Natural killer cell (primary cell): ENCODE results near the gene AZIN2. TPM values are rescaled to one million over a fixed set of nuclear protein-coding genes. Genes with fewer than 3 reads are reported as not detected.

Experiments used
- ATAC-seq, 3 donors: fragments of 150-1000 bp in 2 of 3; fragments of 200-7000 bp in 1 of 3; cut with Tn5 transposase; 1 replicate in 1 of 3; 2 replicates in 2 of 3; pipeline ENCODE4 v1.10.0; 2021; ENCODE audit warnings: mild to moderate bottlenecking in 2 of 3, moderate library complexity in 2 of 3
- DNase-seq, 2 donors: peaks; one replicate each; pipeline versions ENCODE4 v3.0.0 to v3.0.0-alpha.2; 2013 to 2021; ENCODE audit warnings: mixed read lengths in 1 of 2
- H3K27ac ChIP-seq: one replicate; pipeline ENCODE4 v1.5.1; 2013; ENCODE audit warnings: mild to moderate bottlenecking, low read length
- H3K27me3 ChIP-seq: one replicate; pipeline ENCODE4 v1.6.1; 2013; ENCODE audit warnings: low read length; ENCODE audit not compliant: control insufficient read depth, insufficient read depth
- H3K36me3 ChIP-seq: one replicate; pipeline ENCODE4 v1.6.1; 2013; ENCODE audit warnings: low read length; ENCODE audit not compliant: control insufficient read depth, insufficient read depth
- H3K4me1 ChIP-seq: one replicate; pipeline ENCODE4 v1.6.1; 2013; ENCODE audit warnings: low read length; ENCODE audit not compliant: control insufficient read depth, insufficient read depth
- H3K4me3 ChIP-seq: one replicate; pipeline ENCODE4 v1.5.1; 2013; ENCODE audit warnings: low read length
- H3K9me3 ChIP-seq: one replicate; pipeline ENCODE4 v1.6.1; 2013; ENCODE audit warnings: low read length; ENCODE audit not compliant: control insufficient read depth, insufficient read depth
- H3K27ac Mint-ChIP-seq, 2 donors: one replicate each; pipeline ENCODE4 v1.8.0; 2022; ENCODE audit warnings: mild to moderate bottlenecking in 2 of 2, mixed read lengths in 2 of 2, moderate library complexity in 1 of 2
- H3K27me3 Mint-ChIP-seq, 2 donors: one replicate each; pipeline ENCODE4 v1.8.0; 2022; ENCODE audit warnings: low read depth in 2 of 2, mixed read lengths in 2 of 2
- H3K36me3 Mint-ChIP-seq: one replicate; pipeline ENCODE4 v1.8.0; 2022; ENCODE audit warnings: mixed read lengths
- H3K4me1 Mint-ChIP-seq, 2 donors: one replicate each; pipeline ENCODE4 v1.8.0; 2022; ENCODE audit warnings: mixed read lengths in 2 of 2
- H3K4me3 Mint-ChIP-seq: one replicate; pipeline ENCODE4 v1.8.0; 2022; ENCODE audit warnings: mild to moderate bottlenecking, moderate library complexity, mixed read lengths
- H3K9me3 Mint-ChIP-seq, 2 donors: one replicate each; pipeline ENCODE4 v1.8.0; 2022; ENCODE audit warnings: mixed read lengths in 2 of 2
- CTCF ChIP-seq: fragments of 200-600 bp; IDR thresholded peaks from one replicate; pipeline ENCODE4 v1.8.0; 2022; ENCODE audit warnings: antibody characterized with exemption
- WGBS: methylation state at CpG from one replicate; pipeline ENCODE4 v1.1.7; 2013; ENCODE audit warnings: missing lambda C conversion rate; ENCODE audit not compliant: insufficient coverage; 5-methylcytosine and 5-hydroxymethylcytosine counted together
- intact Hi-C: fragments of 100-400 bp; cut with micrococcal nuclease; formaldehyde crosslinking; loops from one replicate; pipeline ENCODE4 v1.14.2; 2022
- total RNA-seq, 4 donors: library from RNA; stranded (reverse); fragments of 120-200 nt in 1 of 4; gene quantifications; one replicate each; pipeline versions ENCODE4 v1.2.3 to v1.2.4, GENCODE V29; 2013 to 2022

The AZIN2 gene
- total RNA-seq, 3 donors from 2014 or later (not counting 1 experiment from before 2014, with no cell fraction given), result 1.9 to 5.1 (median 4.1) TPM

DNA sequence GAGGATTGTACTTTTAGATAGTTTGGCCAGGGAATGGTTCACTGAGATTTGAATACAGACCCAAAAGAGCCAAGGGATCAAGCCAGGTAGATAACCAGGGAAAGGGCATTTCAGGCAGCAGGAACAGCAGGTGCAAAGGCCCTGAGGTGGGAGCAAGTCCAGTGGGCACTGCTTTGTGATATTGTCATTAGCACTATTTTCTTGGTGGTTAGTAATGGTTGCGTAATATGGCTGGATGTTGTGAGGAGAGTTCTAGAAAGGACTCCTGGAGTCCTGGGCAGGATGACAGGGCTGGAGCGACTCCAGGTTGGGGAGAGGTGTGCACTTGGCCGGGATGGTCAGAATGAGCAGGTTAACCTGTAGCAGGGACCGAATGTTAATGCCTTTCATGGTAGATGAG lies 4.4 kb downstream of the AZIN2 start:
- H3K27ac ChIP-seq, result no peak overlapping the region
- H3K27ac Mint-ChIP-seq, result no peak overlapping the region

GRCh38 chr1:33086384-33086850 lies 5.5 kb downstream of the AZIN2 start:
- H3K27me3 ChIP-seq, result no peaks in the 10 kb centered on the region
- intact Hi-C loops, result loop anchor here (1.0 to 10.0 kb wide), 3 partner anchors 153 to 372 kb away; no protein-coding TSS in a partner anchor
- H3K36me3 ChIP-seq, result no peaks in the 10 kb centered on the region
- H3K27ac Mint-ChIP-seq, result no peak overlapping the region
- peaks cover 0 to 7% of the 10 kb centered on the region in 2 donors for H3K27me3 Mint-ChIP-seq
- peak; percentile 44 for TF ChIP-seq CTCF
- H3K9me3 ChIP-seq, result no peaks in the 10 kb centered on the region
- H3K27ac ChIP-seq, result no peak overlapping the region
- H3K9me3 Mint-ChIP-seq, result no peaks in the 10 kb centered on the region
- ATAC-seq, result peak; percentile 58 to 72 (median 67)
- peaks cover 27% of the 10 kb centered on the region for H3K4me1 ChIP-seq
- WGBS, result 37% methylated on average over 12 of the region's 12 CpGs
- H3K4me1 Mint-ChIP-seq, result peaks cover 28 to 33% of the 10 kb centered on the region in 2 donors
- peak in 1 of 2 donors; percentile 64 for DNase-seq
- no peaks in the 10 kb centered on the region for H3K36me3 Mint-ChIP-seq
- no peak overlapping the region for H3K4me3 ChIP-seq
- H3K4me3 Mint-ChIP-seq, result no peak overlapping the region

More for the DNA sequence above, 4.4 kb downstream of the AZIN2 start:
- no peaks in the 10 kb centered on the region for H3K36me3 Mint-ChIP-seq
- peaks cover 0 to 10% of the 10 kb centered on the region in 2 donors for H3K27me3 Mint-ChIP-seq
- no peaks in the 10 kb centered on the region for H3K27me3 ChIP-seq
- no peaks in the 10 kb centered on the region for H3K9me3 Mint-ChIP-seq
- TF ChIP-seq CTCF, result no peak
- no peaks in the 10 kb centered on the region for H3K9me3 ChIP-seq
- no peaks in the 10 kb centered on the region for H3K36me3 ChIP-seq
- WGBS, result 86% methylated on average over 4 of the region's 4 CpGs
- H3K4me3 Mint-ChIP-seq, result no peak overlapping the region
- peaks cover 37% of the 10 kb centered on the region for H3K4me1 ChIP-seq
- H3K4me3 ChIP-seq, result no peak overlapping the region
- intact Hi-C loops, result loop anchor here (10.0 kb wide), 1 partner anchor 371 kb away; no protein-coding TSS in a partner anchor
- no peak for ATAC-seq
- no peak for DNase-seq
- H3K4me1 Mint-ChIP-seq, result peaks cover 32 to 41% of the 10 kb centered on the region in 2 donors

- peaks cover 18 to 29% of the 10 kb centered on the region in 2 donors for H3K4me1 Mint-ChIP-seq
- no peak overlapping the region for H3K4me3 Mint-ChIP-seq
- H3K4me1 ChIP-seq, result peaks cover 17% of the 10 kb centered on the region
- 71% methylated on average over 5 of the region's 6 CpGs for WGBS
- ATAC-seq (no peak), DNase-seq (no peak)
- H3K27ac ChIP-seq, result no peak overlapping the region
- no peaks in the 10 kb centered on the region for H3K36me3 Mint-ChIP-seq
- intact Hi-C loops, result loop anchor here (10.0 kb wide), 1 partner anchor 373 kb away; no protein-coding TSS in a partner anchor
- H3K36me3 ChIP-seq, result no peaks in the 10 kb centered on the region
- no peak overlapping the region for H3K4me3 ChIP-seq
- no peaks in the 10 kb centered on the region for H3K27me3 ChIP-seq
- no peaks in the 10 kb centered on the region for H3K9me3 Mint-ChIP-seq
- no peaks in the 10 kb centered on the region for H3K9me3 ChIP-seq
- no peak for TF ChIP-seq CTCF
- H3K27me3 Mint-ChIP-seq, result peaks cover 0 to 7% of the 10 kb centered on the region in 2 donors
- H3K27ac Mint-ChIP-seq, result peak overlapping the region; percentile 3 to 65
Measured at GRCh38 chr1:33087677-33088076, 6.7 kb downstream of the AZIN2 start.
